ENCODE data around the gene IFT81. TPM values are rescaled to one million over a fixed set of nuclear protein-coding genes. Genes with fewer than 3 reads are reported as not detected.

The IFT81 gene
- total and polyA plus RNA-seq, 2 experiments from 2014 or later: 17.5 to 22.3 TPM

DNA sequence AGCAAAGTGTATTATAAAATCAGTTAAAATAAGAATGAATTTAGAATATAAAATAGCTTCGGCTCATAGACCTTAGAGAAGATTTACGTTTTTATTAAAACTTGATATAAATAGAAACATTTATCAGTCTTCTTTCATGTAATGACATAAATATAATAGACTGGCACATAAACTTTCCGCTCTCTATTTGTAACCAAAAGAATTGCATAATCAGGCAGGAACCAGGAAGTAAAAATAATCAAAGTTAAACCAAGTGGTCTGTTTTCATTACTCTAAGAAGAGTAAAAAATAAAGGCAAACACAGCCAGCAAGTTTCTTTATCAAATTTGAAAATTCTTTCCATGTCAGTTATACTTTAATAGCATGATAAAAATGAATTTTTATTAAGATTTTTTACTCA is 110.6 kb downstream of the IFT81 start:
- H3K27me3 ChIP-seq (ENCODE audit: insufficient read depth): no peaks in the 10 kb centered on the region
- TF ChIP-seq ZNF331 (CRISPR knock-in tag; IDR thresholded peaks at IDR 0.05; ENCODE audit: low read depth) (no peak), POLR2AphosphoS5 (IDR thresholded peaks at IDR 0.05; ENCODE audit: low read depth) (no peak), ZNF114 (CRISPR knock-in tag; IDR thresholded peaks at IDR 0.05) (no peak), ZNF462 (CRISPR knock-in tag; IDR thresholded peaks at IDR 0.05) (no peak), NANOG (IDR thresholded peaks at IDR 0.05; ENCODE audit: borderline replicate concordance) (no peak), REST (IDR thresholded peaks at IDR 0.05; ENCODE audit: unreplicated experiment) (no peak), CREB1 (CRISPR knock-in tag; IDR thresholded peaks at IDR 0.05; ENCODE audit: low read depth) (no peak)
- TF ChIP-seq, protein P1, sequence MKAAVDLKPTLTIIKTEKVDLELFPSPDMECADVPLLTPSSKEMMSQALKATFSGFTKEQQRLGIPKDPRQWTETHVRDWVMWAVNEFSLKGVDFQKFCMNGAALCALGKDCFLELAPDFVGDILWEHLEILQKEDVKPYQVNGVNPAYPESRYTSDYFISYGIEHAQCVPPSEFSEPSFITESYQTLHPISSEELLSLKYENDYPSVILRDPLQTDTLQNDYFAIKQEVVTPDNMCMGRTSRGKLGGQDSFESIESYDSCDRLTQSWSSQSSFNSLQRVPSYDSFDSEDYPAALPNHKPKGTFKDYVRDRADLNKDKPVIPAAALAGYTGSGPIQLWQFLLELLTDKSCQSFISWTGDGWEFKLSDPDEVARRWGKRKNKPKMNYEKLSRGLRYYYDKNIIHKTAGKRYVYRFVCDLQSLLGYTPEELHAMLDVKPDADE (IDR thresholded peaks at IDR 0.05): no peak
- no peak overlapping the region for H3K27ac Mint-ChIP-seq
- DNase-seq (ENCODE audit: low spot score): no peak
- H3F3A ChIP-seq (replicated peaks; ENCODE audit: low read depth): no peaks in the 10 kb centered on the region
- H3K36me3 Mint-ChIP-seq (ENCODE audit: low read depth): no peaks in the 10 kb centered on the region
- ATAC-seq: no peak
- H3K4me1 Mint-ChIP-seq: no peaks in the 10 kb centered on the region
- H3K9me3 Mint-ChIP-seq: no peaks in the 10 kb centered on the region
- H3K4me3 Mint-ChIP-seq: no peak overlapping the region
- no peak overlapping the region for H3K27ac ChIP-seq (ENCODE audit: low read depth)
- no peaks in the 10 kb centered on the region for H3K36me3 ChIP-seq (ENCODE audit: insufficient read depth)
- no peaks in the 10 kb centered on the region for H3K9me2 ChIP-seq (ENCODE audit: insufficient read depth)
- no peaks in the 10 kb centered on the region for H3K79me2 ChIP-seq (replicated peaks; ENCODE audit: insufficient read depth)
- no peak overlapping the region for H3K4me3 ChIP-seq
- H3K4me2 ChIP-seq: no peak overlapping the region
- no peaks in the 10 kb centered on the region for H3K4me1 ChIP-seq (ENCODE audit: insufficient read depth)
- H4K20me1 ChIP-seq (replicated peaks; ENCODE audit: insufficient read depth): no peaks in the 10 kb centered on the region
- H3K27me3 Mint-ChIP-seq (ENCODE audit: insufficient read depth, low read depth, poor library complexity): no peaks in the 10 kb centered on the region
- H2AFZ ChIP-seq: no peak overlapping the region

Data from GM23338 (cell line).